ENCODE results near the gene SERTM1.

GRCh38 chr13:36746051-36746450, 72.2 kb downstream of the SERTM1 start:
- TF ChIP-seq CTCF (IDR thresholded peaks at IDR 0.05; ENCODE audit: insufficient read depth, low read length, poor library complexity, severe bottlenecking) (no peak), EZH2phosphoT487 (conservative IDR thresholded peaks at IDR 0.05; ENCODE audit: low read length) (no peak)
